ENCODE results near the gene GJA1.

- no peak for TF ChIP-seq BRCA1 (IDR thresholded peaks at IDR 0.05; ENCODE audit: low read depth, low read length)
- TF ChIP-seq POLR2AphosphoS5 (IDR thresholded peaks at IDR 0.05; ENCODE audit: low read depth, low read length) = peak; percentile 79
- no peak for TF ChIP-seq SP2 (IDR thresholded peaks at IDR 0.05; ENCODE audit: low read length)
- no peak for TF ChIP-seq RAD21 (IDR thresholded peaks at IDR 0.05 in 1 of 2, conservative IDR thresholded peaks at IDR 0.05 in 1 of 2; ENCODE audit: low read depth in 2 of 2, low read length in 2 of 2)
These were observed 6.0 kb downstream of the GJA1 start for GRCh38 chr6:121441477-121441876.
